Keratinocyte (primary cell): ENCODE results near the gene LTB. TPM values are rescaled to one million over a fixed set of nuclear protein-coding genes. Genes with fewer than 3 reads are reported as not detected.

Source experiments
- DNase-seq: peaks from one replicate; pipeline ENCODE4 v3.0.0-alpha.2; 2011; ENCODE audit warnings: low read depth, missing footprints, low spot score
- FAIRE-seq: peaks from 2 replicates; lab custom pipeline; 2011; peaks lifted over from hg19 to GRCh38; lab: Jason Lieb, UNC
- H2AFZ ChIP-seq: 2 replicates; pipeline ENCODE4 v1.6.0; 2012; ENCODE audit warnings: low read length, control low read depth, inconsistent platforms; ENCODE audit not compliant: control insufficient read depth
- H3K27ac ChIP-seq: 2 replicates; pipeline ENCODE4 v1.5.1; 2011; ENCODE audit warnings: low read length; ENCODE audit not compliant: control insufficient read depth, insufficient read depth
- H3K27me3 ChIP-seq: 3 replicates; pipeline ENCODE4 v1.6.0; 2011; ENCODE audit warnings: low read length; ENCODE audit not compliant: control insufficient read depth, insufficient read depth; ENCODE audit errors: extremely low read depth
- H3K36me3 ChIP-seq, 2 experiments: 2 replicates in 1 of 2; 3 replicates in 1 of 2; pipeline ENCODE4 v1.5.1; 2011; ENCODE audit warnings: low read length in 2 of 2, mild to moderate bottlenecking in 1 of 2; ENCODE audit not compliant: control insufficient read depth in 2 of 2, insufficient read depth in 2 of 2; ENCODE audit errors: extremely low read depth in 1 of 2
- H3K4me1 ChIP-seq: 3 replicates; pipeline ENCODE4 v1.5.1; 2011; ENCODE audit warnings: low read length; ENCODE audit not compliant: control insufficient read depth, insufficient read depth; ENCODE audit errors: extremely low read depth
- H3K4me2 ChIP-seq: 3 replicates; pipeline ENCODE4 v1.6.0; 2011; ENCODE audit warnings: low read depth, low read length; ENCODE audit not compliant: control insufficient read depth, insufficient read depth; ENCODE audit errors: extremely low read depth
- H3K4me3 ChIP-seq, 3 experiments: fragments of 200-600 bp in 1 of 3; sonication (generic) in 1 of 3; 2 replicates in 2 of 3; 3 replicates in 1 of 3; pipeline ENCODE4 v1.5.1; 2011 to 2016; ENCODE audit warnings: low read length in 3 of 3, mild to moderate bottlenecking in 3 of 3, control low read depth in 2 of 3, inconsistent platforms in 1 of 3, low read depth in 1 of 3, mixed read lengths in 1 of 3, mixed run types in 1 of 3, moderate library complexity in 1 of 3; ENCODE audit not compliant: control insufficient read depth in 2 of 3, insufficient read depth in 2 of 3; ENCODE audit errors: extremely low read depth in 1 of 3
- H3K79me2 ChIP-seq: 2 replicates; pipeline ENCODE4 v1.6.0; 2012; ENCODE audit warnings: low read length; ENCODE audit not compliant: control insufficient read depth, insufficient read depth
- H3K9ac ChIP-seq: 3 replicates; pipeline ENCODE4 v1.6.0; 2011; ENCODE audit warnings: low read length; ENCODE audit not compliant: control insufficient read depth, insufficient read depth; ENCODE audit errors: extremely low read depth
- H3K9me1 ChIP-seq: 3 replicates; pipeline ENCODE4 v1.6.0; 2011; ENCODE audit warnings: low read length; ENCODE audit not compliant: control insufficient read depth, insufficient read depth; ENCODE audit errors: extremely low read depth
- H3K9me3 ChIP-seq: 2 replicates; pipeline ENCODE4 v1.5.1; 2012; ENCODE audit warnings: low read depth, low read length; ENCODE audit not compliant: control insufficient read depth
- H4K20me1 ChIP-seq: 3 replicates; pipeline ENCODE4 v1.6.0; 2011; ENCODE audit warnings: low read length; ENCODE audit not compliant: control insufficient read depth, insufficient read depth; ENCODE audit errors: extremely low read depth
- CTCF ChIP-seq, 3 experiments: IDR thresholded peaks in 1 of 3; conservative IDR thresholded peaks in 1 of 3; optimal IDR thresholded peaks in 1 of 3; 2 replicates in 2 of 3; 3 replicates in 1 of 3; pipeline versions ENCODE3 to v1.5.1; 2011; ENCODE audit warnings: low read length in 3 of 3, mild to moderate bottlenecking in 3 of 3, moderate library complexity in 2 of 3, control low read depth in 1 of 3, inconsistent platforms in 1 of 3; ENCODE audit not compliant: insufficient read depth in 2 of 3; ENCODE audit errors: extremely low read depth in 1 of 3
- EZH2 ChIP-seq: IDR thresholded peaks from one replicate; pipeline ENCODE4 v1.6.1; 2012; ENCODE audit warnings: inconsistent platforms, mild to moderate bottlenecking, low read length, moderate library complexity
- dilution Hi-C: fragments of 300-500 bp; cut with MboI; formaldehyde crosslinking; loops from one replicate; pipeline ENCODE4 v1.7.0; 2020; ENCODE audit warnings: low sequenced_read_pairs; ENCODE audit not compliant: extremely low pct_ligation_motif_present
- polyA plus RNA-seq, 5 experiments: library from polyadenylated mRNA; depleted of rRNA in 3 of 5; stranded (reverse) in 3 of 5; stranded (forward) in 1 of 5; unstranded in 1 of 5; fragments of >200 nt; gene quantifications; 1 replicate in 1 of 5; 2 replicates in 3 of 5; 3 replicates in 1 of 5; pipeline versions ENCODE4 v1.2.1 to v1.2.3, GENCODE V29; 2011 to 2012; ENCODE audit warnings: missing spikeins in 2 of 5, low read depth in 1 of 5, low replicate concordance in 1 of 5

The LTB gene
- polyA plus RNA-seq, 1 donor (not counting 4 experiments of a cell fraction or from before 2014, with no cell fraction given): not detected

DNA sequence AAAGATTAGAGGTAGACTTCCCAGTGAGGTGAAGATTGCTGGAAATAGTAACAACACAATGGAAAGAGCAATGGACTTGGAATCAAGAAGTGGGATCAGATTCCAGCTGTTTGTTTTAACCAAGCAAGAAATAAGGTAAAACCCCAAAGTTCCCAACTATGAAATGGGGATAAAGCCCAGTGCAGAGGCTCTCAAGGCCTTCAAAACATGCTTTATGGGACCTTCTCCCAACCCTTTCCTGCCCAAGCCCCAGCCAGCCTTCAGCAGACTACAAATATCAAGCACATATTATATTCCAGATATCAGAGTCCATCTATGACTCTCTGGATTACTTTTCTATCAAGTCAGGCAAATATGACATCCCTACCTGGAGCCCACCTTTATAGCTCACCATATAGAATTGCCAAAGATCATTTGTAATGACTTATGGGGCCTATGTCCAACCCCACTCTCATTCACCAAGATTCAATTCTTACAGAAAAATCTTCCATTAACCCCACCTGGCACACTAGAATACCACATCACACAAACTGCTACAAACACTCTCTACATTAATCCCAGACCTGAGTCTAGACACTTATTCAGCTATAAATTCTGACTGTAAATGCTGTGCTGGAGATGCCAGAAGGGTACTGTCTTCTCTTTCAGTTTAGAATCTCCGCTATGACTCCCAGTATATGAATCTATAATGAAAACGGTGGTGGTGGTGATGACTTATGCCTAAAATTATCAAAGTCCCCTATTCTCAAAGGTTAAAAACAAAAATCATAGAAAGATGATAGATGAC is 46.5 kb downstream of the LTB start:
- Histone ChIP-seq H3K79me2 (peaks cover 71% of the 10 kb centered on the region), H3K9me3 (no peaks in the 10 kb centered on the region), H3K4me1 (peaks cover 23% of the 10 kb centered on the region), H3K36me3 (peaks cover 50 to 73% of the 10 kb centered on the region in 2 experiments), H4K20me1 (peaks cover 46% of the 10 kb centered on the region), H3K4me3 (no peak overlapping the region), H3K9me1 (no peaks in the 10 kb centered on the region), H2AFZ (no peak overlapping the region), H3K4me2 (no peak overlapping the region), H3K27me3 (no peaks in the 10 kb centered on the region), H3K27ac (no peak overlapping the region), H3K9ac (no peak overlapping the region)
- TF ChIP-seq EZH2 (no peak), CTCF (optimal IDR thresholded peaks at IDR 0.05 in 1 of 3, IDR thresholded peaks at IDR 0.05 in 1 of 3, conservative IDR thresholded peaks at IDR 0.05 in 1 of 3; ENCODE audit: extremely low read depth in 1 of 3, insufficient read depth in 2 of 3, low read length in 3 of 3) (no peak)
- DNase-seq (no peak), FAIRE-seq (no peak)
- dilution Hi-C loops: no loop called here

DNA sequence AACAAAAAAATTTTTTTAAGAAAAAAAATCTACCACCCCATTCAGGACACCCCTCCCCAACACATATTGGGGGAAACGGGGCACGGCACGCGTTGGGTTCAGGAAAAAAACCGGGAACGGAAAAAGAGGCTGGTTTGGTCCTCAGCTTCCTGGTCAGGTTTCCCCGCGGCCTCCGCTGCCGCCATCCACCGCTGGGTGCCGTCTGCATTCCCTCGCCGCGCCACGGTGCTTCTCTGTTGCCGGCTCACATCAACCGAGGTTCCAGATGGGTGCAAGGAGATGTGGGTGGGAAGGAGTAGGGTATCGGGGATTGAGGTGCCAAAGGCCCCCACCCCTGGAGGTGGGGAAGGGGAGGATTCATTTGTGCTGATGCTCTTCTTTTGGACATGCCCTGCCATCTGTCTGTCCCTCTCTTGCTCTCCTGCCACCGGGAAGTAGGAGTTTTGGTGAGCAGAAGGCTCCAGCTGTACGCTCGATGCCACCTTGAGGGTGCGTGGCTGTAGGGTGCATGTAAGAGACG is 47.6 kb downstream of the LTB start:
- FAIRE-seq (no peak), DNase-seq (no peak)
- H3K4me2 ChIP-seq: no peak overlapping the region
- H3K27me3 ChIP-seq: no peaks in the 10 kb centered on the region
- TF ChIP-seq EZH2: no peak
- no peak for TF ChIP-seq CTCF (optimal IDR thresholded peaks at IDR 0.05 in 1 of 3, IDR thresholded peaks at IDR 0.05 in 1 of 3, conservative IDR thresholded peaks at IDR 0.05 in 1 of 3; ENCODE audit: extremely low read depth in 1 of 3, insufficient read depth in 2 of 3, low read length in 3 of 3)
- H2AFZ ChIP-seq: no peak overlapping the region
- no peak overlapping the region for H3K9ac ChIP-seq
- no peaks in the 10 kb centered on the region for H3K9me1 ChIP-seq
- peaks cover 59% of the 10 kb centered on the region for H3K79me2 ChIP-seq
- H4K20me1 ChIP-seq: peaks cover 39% of the 10 kb centered on the region
- H3K36me3 ChIP-seq: peaks cover 55 to 69% of the 10 kb centered on the region in 2 experiments
- H3K4me3 ChIP-seq: no peak overlapping the region
- H3K9me3 ChIP-seq: no peaks in the 10 kb centered on the region
- H3K4me1 ChIP-seq: peaks cover 13% of the 10 kb centered on the region
- dilution Hi-C loops: no loop called here
- no peak overlapping the region for H3K27ac ChIP-seq
